Memory B cell (primary cell): Measurements from ENCODE around the gene GPT2.

Experiments used
- ATAC-seq: fragments of 150-1000 bp; cut with Tn5 transposase; 2 replicates; pipeline ENCODE4 v1.10.0; 2021; ENCODE audit warnings: low read depth, mild to moderate bottlenecking, moderate library complexity
- DNase-seq, 2 donors: peaks; one replicate each; pipeline ENCODE4 v3.0.0; 2022; ENCODE audit warnings: low spot score in 2 of 2
- H3K27ac Mint-ChIP-seq: one replicate; pipeline ENCODE4 v1.8.0; 2022; ENCODE audit warnings: mild to moderate bottlenecking, moderate library complexity, mixed read lengths
- H3K27me3 Mint-ChIP-seq: one replicate; pipeline ENCODE4 v1.8.0; 2022; ENCODE audit warnings: mixed read lengths
- H3K36me3 Mint-ChIP-seq: one replicate; pipeline ENCODE4 v1.8.0; 2022; ENCODE audit warnings: mild to moderate bottlenecking, mixed read lengths
- H3K4me1 Mint-ChIP-seq: one replicate; pipeline ENCODE4 v1.8.0; 2022; ENCODE audit warnings: mixed read lengths
- H3K4me3 Mint-ChIP-seq: one replicate; pipeline ENCODE4 v1.8.0; 2022; ENCODE audit warnings: mild to moderate bottlenecking, moderate library complexity, mixed read lengths
- H3K9me3 Mint-ChIP-seq: one replicate; pipeline ENCODE4 v1.8.0; 2022; ENCODE audit warnings: mixed read lengths

GPT2 gene

GRCh38 chr16:46883690-46884512 is at the start of gene GPT2:
Gene GPT2, plus strand, starts transcription at chr16:46884362. Its CDS starts 354 bp downstream, at chr16:46884716.
- Mint-ChIP-seq H3K4me1 (peaks cover 14% of the 10 kb centered on the region), H3K27me3 (peaks cover 1% of the 10 kb centered on the region), H3K27ac (peak within 1 kb of the TSS; percentile 68), H3K9me3 (no peaks in the 10 kb centered on the region), H3K36me3 (no peaks in the 10 kb centered on the region), H3K4me3 (peak within 1 kb of the TSS; percentile 85)
- DNase-seq, result peak; percentile 70 to 80
- peak; percentile 96 for ATAC-seq

- Mint-ChIP-seq H3K27me3 (no peaks in the 10 kb centered on the region), H3K27ac (no peak overlapping the region), H3K9me3 (no peaks in the 10 kb centered on the region), H3K36me3 (no peaks in the 10 kb centered on the region), H3K4me3 (no peak overlapping the region), H3K4me1 (peaks cover 22% of the 10 kb centered on the region)
- DNase-seq, result no peak
- ATAC-seq, result peak; percentile 43
Observed at GRCh38 chr16:46836534-46837530, 47.3 kb upstream of the GPT2 start.

- Mint-ChIP-seq H3K4me1 (peaks cover 10% of the 10 kb centered on the region), H3K27me3 (no peaks in the 10 kb centered on the region)
Observed at GRCh38 chr16:46839986-46840443, 44.1 kb upstream of the GPT2 start.

GRCh38 chr16:46842192-46842895 is 41.8 kb upstream of the GPT2 start:
- no peaks in the 10 kb centered on the region for H3K4me1 Mint-ChIP-seq
- no peak overlapping the region for H3K4me3 Mint-ChIP-seq

More at GRCh38 chr16:46839986-46840443, 44.1 kb upstream of the GPT2 start:
- H3K4me3 Mint-ChIP-seq, result no peak overlapping the region
- ATAC-seq (no peak), DNase-seq (no peak)
- no peaks in the 10 kb centered on the region for H3K9me3 Mint-ChIP-seq
- no peaks in the 10 kb centered on the region for H3K36me3 Mint-ChIP-seq
- H3K27ac Mint-ChIP-seq, result no peak overlapping the region

GRCh38 chr16:46843898-46844642 is 40.1 kb upstream of the GPT2 start:
- H3K27ac Mint-ChIP-seq, result no peak overlapping the region
- H3K4me1 Mint-ChIP-seq, result no peaks in the 10 kb centered on the region
- DNase-seq, result no peak
- H3K4me3 Mint-ChIP-seq, result peak overlapping the region; percentile 73
- ATAC-seq, result peak; percentile 58
- no peaks in the 10 kb centered on the region for H3K36me3 Mint-ChIP-seq
- no peaks in the 10 kb centered on the region for H3K9me3 Mint-ChIP-seq
- H3K27me3 Mint-ChIP-seq, result no peaks in the 10 kb centered on the region

More at GRCh38 chr16:46842192-46842895, 41.8 kb upstream of the GPT2 start:
- DNase-seq (no peak), ATAC-seq (no peak)
- H3K9me3 Mint-ChIP-seq, result no peaks in the 10 kb centered on the region
- H3K36me3 Mint-ChIP-seq, result no peaks in the 10 kb centered on the region
- H3K27ac Mint-ChIP-seq, result no peak overlapping the region
- no peaks in the 10 kb centered on the region for H3K27me3 Mint-ChIP-seq

GRCh38 chr16:46844771-46845170 is 39.4 kb upstream of the GPT2 start:
- no peaks in the 10 kb centered on the region for H3K36me3 Mint-ChIP-seq
- H3K27ac Mint-ChIP-seq, result no peak overlapping the region
- H3K4me3 Mint-ChIP-seq, result no peak overlapping the region
- no peaks in the 10 kb centered on the region for H3K9me3 Mint-ChIP-seq
- ATAC-seq (no peak), DNase-seq (no peak)
- H3K4me1 Mint-ChIP-seq, result no peaks in the 10 kb centered on the region
- H3K27me3 Mint-ChIP-seq, result no peaks in the 10 kb centered on the region

GRCh38 chr16:46845952-46846351 is 38.2 kb upstream of the GPT2 start:
- H3K9me3 Mint-ChIP-seq, result no peaks in the 10 kb centered on the region

GRCh38 chr16:46848768-46849764 is 35.1 kb upstream of the GPT2 start:
- no peak for ATAC-seq
- H3K27me3 Mint-ChIP-seq, result no peaks in the 10 kb centered on the region
- no peak overlapping the region for H3K4me3 Mint-ChIP-seq
- no peak for DNase-seq
- H3K9me3 Mint-ChIP-seq, result no peaks in the 10 kb centered on the region
- peaks cover 10% of the 10 kb centered on the region for H3K4me1 Mint-ChIP-seq
- no peaks in the 10 kb centered on the region for H3K36me3 Mint-ChIP-seq
- no peak overlapping the region for H3K27ac Mint-ChIP-seq

More at GRCh38 chr16:46845952-46846351, 38.2 kb upstream of the GPT2 start:
- ATAC-seq, result no peak
- Mint-ChIP-seq H3K27me3 (no peaks in the 10 kb centered on the region), H3K36me3 (no peaks in the 10 kb centered on the region), H3K4me1 (peaks cover 5% of the 10 kb centered on the region), H3K27ac (no peak overlapping the region), H3K4me3 (no peak overlapping the region)
- no peak for DNase-seq

GRCh38 chr16:46850619-46851555 is 33.3 kb upstream of the GPT2 start:
- ATAC-seq, result peak; percentile 58
- peak overlapping the region; percentile 14 for H3K27ac Mint-ChIP-seq

GRCh38 chr16:46852130-46852529 is 32.0 kb upstream of the GPT2 start:
- DNase-seq, result no peak
- Mint-ChIP-seq H3K9me3 (no peaks in the 10 kb centered on the region), H3K27ac (no peak overlapping the region), H3K27me3 (no peaks in the 10 kb centered on the region), H3K4me1 (peaks cover 12% of the 10 kb centered on the region), H3K4me3 (no peak overlapping the region), H3K36me3 (no peaks in the 10 kb centered on the region)
- ATAC-seq, result no peak

More at GRCh38 chr16:46850619-46851555, 33.3 kb upstream of the GPT2 start:
- Mint-ChIP-seq H3K27me3 (no peaks in the 10 kb centered on the region), H3K9me3 (no peaks in the 10 kb centered on the region), H3K4me1 (peaks cover 12% of the 10 kb centered on the region), H3K36me3 (no peaks in the 10 kb centered on the region), H3K4me3 (peak overlapping the region; percentile 25)
- no peak for DNase-seq

- Mint-ChIP-seq H3K36me3 (no peaks in the 10 kb centered on the region), H3K9me3 (no peaks in the 10 kb centered on the region), H3K4me1 (peaks cover 12% of the 10 kb centered on the region), H3K27ac (no peak overlapping the region), H3K4me3 (no peak overlapping the region), H3K27me3 (no peaks in the 10 kb centered on the region)
- peak; percentile 55 to 56 for DNase-seq
- ATAC-seq, result peak; percentile 78
Observed at GRCh38 chr16:46853713-46854443, 30.3 kb upstream of the GPT2 start.
